AG10803 (cell line): ENCODE data around the gene GDF15.
A peak's percentile ranks its signal among the peaks of the same experiment; 100 is the strongest.

ENCODE experiments used
- DNase-seq: peaks from one replicate; pipeline ENCODE4 v3.0.0; 2010; ENCODE audit warnings: low read depth
- H3K4me3 ChIP-seq: 2 replicates; pipeline ENCODE4 v1.5.1; 2011; ENCODE audit warnings: mild to moderate bottlenecking, low read length, control low read depth
- TF ChIP-seq, protein P1 (sequence below): conservative IDR thresholded peaks from 2 replicates; pipeline ENCODE4 v1.5.1; 2011; ENCODE audit warnings: mild to moderate bottlenecking, low read length, control low read depth, inconsistent platforms

GDF15 gene

DNA sequence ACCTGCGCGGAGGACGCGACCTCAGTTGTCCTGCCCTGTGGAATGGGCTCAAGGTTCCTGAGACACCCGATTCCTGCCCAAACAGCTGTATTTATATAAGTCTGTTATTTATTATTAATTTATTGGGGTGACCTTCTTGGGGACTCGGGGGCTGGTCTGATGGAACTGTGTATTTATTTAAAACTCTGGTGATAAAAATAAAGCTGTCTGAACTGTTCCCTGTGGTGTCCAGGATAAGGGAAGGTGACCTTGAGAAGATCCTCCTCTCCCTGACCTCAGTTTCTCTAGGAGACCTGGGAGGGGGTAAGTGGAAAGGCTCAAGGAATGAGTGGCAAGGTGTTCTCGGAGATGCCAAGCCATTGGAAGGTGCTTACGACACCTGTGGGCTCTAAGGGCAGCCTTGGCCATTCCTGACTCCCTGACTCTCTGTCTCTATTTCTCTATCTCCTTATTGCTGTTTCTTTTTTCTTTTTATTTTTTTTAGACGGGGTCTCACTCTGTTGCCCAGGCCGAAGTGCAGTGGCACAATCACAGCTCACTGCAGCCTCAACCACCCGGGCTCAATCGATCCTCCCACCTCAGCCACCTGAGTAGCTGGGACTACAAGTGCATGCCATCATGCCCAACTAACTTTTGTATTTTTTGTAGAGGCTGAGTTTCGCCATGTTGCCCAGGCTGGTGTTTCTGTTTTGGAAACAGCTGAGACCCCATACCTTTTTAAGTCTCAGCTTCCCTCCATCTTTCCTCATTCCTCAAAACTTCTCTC is 3.2 kb downstream of the GDF15 start:
- H3K4me3 ChIP-seq, result peak overlapping the region; percentile 91
- TF ChIP-seq, protein P1, sequence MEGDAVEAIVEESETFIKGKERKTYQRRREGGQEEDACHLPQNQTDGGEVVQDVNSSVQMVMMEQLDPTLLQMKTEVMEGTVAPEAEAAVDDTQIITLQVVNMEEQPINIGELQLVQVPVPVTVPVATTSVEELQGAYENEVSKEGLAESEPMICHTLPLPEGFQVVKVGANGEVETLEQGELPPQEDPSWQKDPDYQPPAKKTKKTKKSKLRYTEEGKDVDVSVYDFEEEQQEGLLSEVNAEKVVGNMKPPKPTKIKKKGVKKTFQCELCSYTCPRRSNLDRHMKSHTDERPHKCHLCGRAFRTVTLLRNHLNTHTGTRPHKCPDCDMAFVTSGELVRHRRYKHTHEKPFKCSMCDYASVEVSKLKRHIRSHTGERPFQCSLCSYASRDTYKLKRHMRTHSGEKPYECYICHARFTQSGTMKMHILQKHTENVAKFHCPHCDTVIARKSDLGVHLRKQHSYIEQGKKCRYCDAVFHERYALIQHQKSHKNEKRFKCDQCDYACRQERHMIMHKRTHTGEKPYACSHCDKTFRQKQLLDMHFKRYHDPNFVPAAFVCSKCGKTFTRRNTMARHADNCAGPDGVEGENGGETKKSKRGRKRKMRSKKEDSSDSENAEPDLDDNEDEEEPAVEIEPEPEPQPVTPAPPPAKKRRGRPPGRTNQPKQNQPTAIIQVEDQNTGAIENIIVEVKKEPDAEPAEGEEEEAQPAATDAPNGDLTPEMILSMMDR, result no peak
- no peak for DNase-seq

DNA sequence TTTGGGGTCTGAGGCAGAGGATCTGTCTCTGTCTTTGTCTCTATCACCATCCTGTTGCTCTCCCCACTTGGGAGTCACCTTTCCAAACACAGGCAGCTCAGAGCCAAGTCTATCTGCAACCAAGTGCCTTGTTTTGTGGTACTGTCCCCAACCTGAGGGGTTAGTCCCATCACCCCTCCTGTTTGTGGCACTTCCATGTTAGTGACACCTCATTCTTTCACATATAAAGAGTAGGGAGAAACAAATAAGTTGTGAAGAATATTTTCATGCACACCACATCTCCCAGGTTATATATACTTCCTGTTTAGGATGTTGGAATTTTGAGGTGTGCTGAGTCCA is 3.7 kb downstream of the GDF15 start:
- H3K4me3 ChIP-seq, result no peak overlapping the region
- DNase-seq, result no peak
- TF ChIP-seq, protein P1, result no peak

DNA sequence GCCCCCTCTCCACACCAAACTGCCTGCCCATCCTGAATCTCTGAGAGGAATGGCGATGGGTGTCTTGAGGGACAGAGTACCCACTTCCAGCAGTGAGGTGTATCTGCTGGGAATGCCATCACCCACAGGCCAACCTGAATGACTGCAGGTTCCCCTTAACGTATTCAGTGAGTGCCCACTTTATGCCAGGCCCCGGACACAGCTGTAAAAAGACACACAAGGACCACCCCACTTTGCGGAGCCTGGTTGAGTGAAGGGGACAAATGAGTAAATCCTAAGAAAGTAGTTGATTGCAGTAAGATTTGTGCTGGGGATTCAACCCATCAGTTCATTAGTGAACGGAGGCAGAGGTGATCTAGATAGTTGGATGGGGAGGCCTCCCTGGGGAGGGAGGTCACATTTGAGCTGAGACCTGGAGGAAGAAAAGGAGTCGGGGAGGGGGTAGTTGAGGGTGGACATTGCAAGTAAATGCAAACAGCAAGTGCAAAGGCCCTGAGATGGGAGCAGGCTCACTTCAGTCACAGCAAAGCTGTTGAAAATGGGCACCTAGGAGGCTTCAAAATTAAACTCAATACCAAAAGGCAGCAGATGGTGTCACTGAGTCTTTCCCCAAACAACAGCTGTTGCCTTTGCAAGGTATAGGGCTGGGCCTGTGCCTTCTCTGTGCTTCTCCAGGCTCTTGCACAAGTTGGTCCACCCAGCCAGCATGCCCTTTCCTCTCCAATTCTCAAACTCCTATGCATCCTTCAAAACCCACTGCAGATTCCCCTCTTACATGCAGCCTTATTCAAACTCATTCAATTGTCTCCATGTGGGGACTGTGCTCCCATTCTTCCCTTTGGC is 4.3 kb downstream of the GDF15 start:
- TF ChIP-seq, protein P1, result no peak
- DNase-seq, result no peak
- H3K4me3 ChIP-seq, result no peak overlapping the region

DNA sequence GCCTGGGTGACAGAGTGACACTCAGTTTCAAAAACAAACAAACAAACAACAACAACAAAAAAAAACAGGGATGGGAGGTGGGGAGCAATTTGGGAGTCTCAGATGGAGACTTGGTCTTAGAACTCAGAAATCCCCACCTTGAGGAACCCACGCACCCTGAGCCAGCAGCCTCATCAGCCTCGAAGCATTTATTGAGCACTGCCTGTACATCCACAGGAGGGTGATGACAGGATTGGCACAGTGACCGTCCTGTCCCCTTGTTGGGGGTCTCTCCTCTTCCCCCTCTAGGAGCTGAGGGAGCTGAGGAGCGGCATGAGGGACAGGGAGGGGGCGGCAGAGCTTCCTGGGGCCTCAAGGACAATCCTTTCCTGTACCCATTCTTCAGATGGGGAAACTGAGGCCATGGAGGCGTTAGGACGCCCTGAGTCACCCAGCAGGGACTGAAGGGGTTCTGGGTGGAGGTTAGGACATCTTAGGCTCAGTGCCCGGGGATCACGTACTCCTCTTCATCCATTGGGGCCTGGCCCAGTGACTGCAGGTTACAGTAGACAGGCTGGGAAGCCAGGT is 5.6 kb downstream of the GDF15 start:
- no peak overlapping the region for H3K4me3 ChIP-seq
- TF ChIP-seq, protein P1, result no peak
- DNase-seq, result no peak

DNA sequence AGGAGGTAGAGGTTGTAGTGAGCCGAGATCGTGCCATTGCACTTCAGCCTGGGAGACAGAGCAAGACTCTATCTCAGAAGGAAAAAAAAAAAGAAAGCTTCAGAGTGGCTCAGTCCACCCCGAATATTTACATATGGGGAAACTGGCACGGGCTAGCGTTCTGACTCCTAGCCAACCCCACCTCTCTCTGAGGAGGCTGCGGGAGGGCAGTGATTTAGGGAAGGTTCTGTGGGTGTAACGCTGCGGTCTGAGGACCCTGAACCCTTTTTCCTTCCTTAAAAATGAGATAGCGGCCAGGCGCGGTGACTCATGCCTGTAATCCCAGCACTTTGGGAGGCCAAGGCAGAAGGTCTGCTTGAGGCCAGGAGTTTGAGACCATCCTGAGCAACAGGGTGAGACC is 6.5 kb downstream of the GDF15 start:
- H3K4me3 ChIP-seq, result no peak overlapping the region
- DNase-seq, result no peak
- TF ChIP-seq, protein P1, result no peak

DNA sequence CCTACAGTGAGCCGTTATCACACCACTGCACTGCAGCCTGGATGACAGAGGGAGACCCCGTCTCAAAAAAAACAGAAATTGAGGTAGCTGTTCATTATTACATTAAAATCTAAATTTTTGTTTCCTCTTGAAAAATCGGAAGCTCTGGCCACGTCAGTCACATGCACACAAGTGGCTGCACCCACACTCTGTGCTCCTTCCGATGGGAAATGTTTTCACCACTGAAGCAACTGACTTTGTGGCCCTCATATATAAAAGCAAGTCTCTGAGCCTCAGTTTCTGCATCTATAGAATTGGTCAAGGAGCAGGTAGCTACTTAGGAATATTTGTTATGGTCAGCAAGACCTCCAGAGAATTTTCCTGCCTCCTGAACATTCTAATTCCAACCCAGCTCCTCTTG is 7.0 kb downstream of the GDF15 start:
- H3K4me3 ChIP-seq, result no peak overlapping the region
- TF ChIP-seq, protein P1, result no peak
- no peak for DNase-seq
